GM12878 (cell line): ENCODE results near the gene NFKBIE. TPM values are rescaled to one million over a fixed set of nuclear protein-coding genes. Genes with fewer than 3 reads are reported as not detected.
A peak's percentile ranks its signal among the peaks of the same experiment; 100 is the strongest.

Experiments
- BRCA1 ChIP-seq: IDR thresholded peaks from 2 replicates; pipeline ENCODE4 v1.6.1; 2011; ENCODE audit warnings: low read depth, low read length, improper control_type of control experiment
- CREB1 ChIP-seq: IDR thresholded peaks from 2 replicates; pipeline ENCODE4 v1.6.1; 2012; ENCODE audit warnings: low read depth, mild to moderate bottlenecking, inconsistent platforms
- CTCF ChIP-seq, 3 experiments: IDR thresholded peaks in 2 of 3; conservative IDR thresholded peaks in 1 of 3; 2 replicates each; pipeline ENCODE4 v1.5.1; 2011; ENCODE audit warnings: low read depth in 3 of 3, low read length in 3 of 3, mild to moderate bottlenecking in 3 of 3, control low read depth in 2 of 3, moderate library complexity in 2 of 3, inconsistent platforms in 1 of 3, mixed read lengths in 1 of 3; ENCODE audit not compliant: control insufficient read depth in 2 of 3, insufficient read depth in 1 of 3; ENCODE audit errors: extremely low read depth in 1 of 3
- EGR1 ChIP-seq, 2 experiments: IDR thresholded peaks; 1 replicate in 1 of 2; 2 replicates in 1 of 2; pipeline ENCODE4 v1.6.1; 2011 to 2012; ENCODE audit warnings: low read depth in 2 of 2, low read length in 2 of 2, borderline replicate concordance in 1 of 2, mild to moderate bottlenecking in 1 of 2, moderate library complexity in 1 of 2
- EP300 ChIP-seq, 2 experiments: fragments of 150-350 bp in 1 of 2; IDR thresholded peaks; 2 replicates each; pipeline ENCODE4 v1.6.1; 2011 to 2012; ENCODE audit warnings: low read depth in 2 of 2, low read length in 2 of 2, borderline replicate concordance in 1 of 2, improper control_type of control experiment in 1 of 2, inconsistent platforms in 1 of 2; ENCODE audit not compliant: control insufficient read depth in 1 of 2
- ETV6 ChIP-seq, 2 experiments: fragments of 450-650 bp in 1 of 2; IDR thresholded peaks in 1 of 2; conservative IDR thresholded peaks in 1 of 2; 2 replicates each; pipeline ENCODE4 v1.6.1; 2014; ENCODE audit warnings: antibody characterized with exemption in 1 of 2, borderline replicate concordance in 1 of 2, low read depth in 1 of 2, mild to moderate bottlenecking in 1 of 2, moderate library complexity in 1 of 2
- HDGF ChIP-seq: fragments of 450-650 bp; IDR thresholded peaks from 2 replicates; pipeline ENCODE4 v1.6.1; 2016; ENCODE audit warnings: antibody characterized with exemption
- IKZF2 ChIP-seq, 2 experiments: fragments of 450-650 bp; IDR thresholded peaks; 2 replicates each; pipeline ENCODE4 v1.6.1; 2017; ENCODE audit warnings: mild to moderate bottlenecking in 2 of 2, moderate library complexity in 2 of 2
- MEF2B ChIP-seq: fragments of 450-650 bp; IDR thresholded peaks from 2 replicates; pipeline ENCODE4 v1.6.1; 2018; ENCODE audit warnings: mild to moderate bottlenecking, moderate library complexity; ENCODE audit not compliant: partially characterized antibody, poor library complexity, severe bottlenecking
- PRDM15 ChIP-seq: fragments of 450-650 bp; formaldehyde crosslinking; IDR thresholded peaks from 2 replicates; pipeline ENCODE4 v1.4.0; 2020; ENCODE audit warnings: mild to moderate bottlenecking, moderate library complexity
- RELB ChIP-seq: fragments of 450-650 bp; IDR thresholded peaks from 2 replicates; pipeline ENCODE4 v1.6.1; 2017; ENCODE audit warnings: low read depth, mild to moderate bottlenecking, moderate library complexity
- SKIL ChIP-seq: fragments of 450-650 bp; IDR thresholded peaks from 2 replicates; pipeline ENCODE4 v1.6.1; 2017; ENCODE audit warnings: mild to moderate bottlenecking, low read depth, inconsistent platforms; ENCODE audit not compliant: poor library complexity, severe bottlenecking
- SREBF1 ChIP-seq: IDR thresholded peaks from 2 replicates; pipeline ENCODE4 v1.6.1; 2012; ENCODE audit warnings: mild to moderate bottlenecking, low read length
- TBL1XR1 ChIP-seq: IDR thresholded peaks from 2 replicates; pipeline ENCODE4 v1.6.1; 2012; ENCODE audit warnings: low read depth, low read length, improper control_type of control experiment
- TCF12 ChIP-seq: IDR thresholded peaks from 2 replicates; pipeline ENCODE4 v1.6.1; 2011; ENCODE audit warnings: low read depth, mild to moderate bottlenecking, low read length
- TCF7 ChIP-seq: IDR thresholded peaks from 2 replicates; pipeline ENCODE4 v1.6.1; 2014; ENCODE audit warnings: antibody characterized with exemption, borderline replicate concordance
- ZBED1 ChIP-seq: IDR thresholded peaks from 2 replicates; pipeline ENCODE4 v1.6.1; 2016; ENCODE audit warnings: borderline replicate concordance
- ZNF217 ChIP-seq: fragments of 450-650 bp; IDR thresholded peaks from 2 replicates; pipeline ENCODE4 v1.6.1; 2017; ENCODE audit warnings: antibody characterized with exemption, mild to moderate bottlenecking
- ZNF24 ChIP-seq: fragments of 450-650 bp; IDR thresholded peaks from 2 replicates; pipeline ENCODE4 v1.6.1; 2017; ENCODE audit warnings: antibody characterized with exemption, mild to moderate bottlenecking
- polyA plus RNA-seq, 11 experiments: library from polyadenylated mRNA; depleted of rRNA in 4 of 11; unstranded in 6 of 11; stranded (reverse) in 5 of 11; fragments of >200 nt; fragmentation: Nextera tagmentation in 4 of 11; fragmentation: Illumina TruSeq in 1 of 11; extraction: Ambion mirVana in 4 of 11; extraction: Trizol in 1 of 11; gene quantifications; 1 replicate in 1 of 11; 2 replicates in 10 of 11; pipeline versions ENCODE4 v1.2.1 to v1.2.3, GENCODE V29; 2011 to 2016; ENCODE audit warnings: inconsistent platforms in 2 of 11, missing spikeins in 2 of 11, low read depth in 1 of 11
- total RNA-seq, 4 experiments: library from RNA; depleted of rRNA in 3 of 4; stranded (reverse); fragments of >200 nt in 3 of 4; fragmentation: Illumina TruSeq in 1 of 4; extraction: Trizol in 1 of 4; gene quantifications; 2 replicates each; pipeline versions ENCODE4 v1.2.1 to v1.2.3, GENCODE V29; 2013 to 2021

Gene NFKBIE
- total and polyA plus RNA-seq, 10 of the 15 experiments (the other 5 are each of a cell fraction or from before 2014, with no cell fraction given) = 10.4 to 106 (median 38.8) TPM

- TF ChIP-seq EP300 (IDR thresholded peaks at IDR 0.05; ENCODE audit: borderline replicate concordance in 1 of 2, control insufficient read depth in 1 of 2, low read depth in 2 of 2, low read length in 2 of 2) = no peak
- TF ChIP-seq SREBF1 = no peak
- TF ChIP-seq ZBED1 = no peak
- no peak for TF ChIP-seq CREB1
- no peak; a peak in 1 of 4 replicates for TF ChIP-seq IKZF2 (IDR thresholded peaks at IDR 0.05)
- no peak for TF ChIP-seq ZNF217
- TF ChIP-seq BRCA1 = no peak
- peak in 1 of 2 experiments; percentile 80; a peak in 1 of 4 replicates for TF ChIP-seq ETV6 (conservative IDR thresholded peaks at IDR 0.05 in 1 of 2, IDR thresholded peaks at IDR 0.05 in 1 of 2; ENCODE audit: borderline replicate concordance in 1 of 2, low read depth in 1 of 2)
- no peak for TF ChIP-seq TCF7
- TF ChIP-seq HDGF = 0 out of 2 replicates have a peak, but pooled peaks have one; percentile 12
- TF ChIP-seq TCF12 = peak; percentile 84
- peak; percentile 2 for TF ChIP-seq MEF2B
- peak; percentile 25; the same call in 1 of the 2 replicates for TF ChIP-seq RELB
- peak; percentile 32; the same call in 1 of the 2 replicates for TF ChIP-seq ZNF24
- TF ChIP-seq EGR1 (IDR thresholded peaks at IDR 0.05; ENCODE audit: borderline replicate concordance in 1 of 2, low read depth in 2 of 2, low read length in 2 of 2) = peak in 1 of 2 experiments; percentile 11; a peak in 1 of 3 replicates
- no peak for TF ChIP-seq SKIL
- no peak for TF ChIP-seq PRDM15 (CRISPR knock-in tag)
- TF ChIP-seq TBL1XR1 = peak; percentile 9; the same call in 1 of the 2 replicates
- peak in 1 of 3 experiments; percentile 14; a peak in 2 of 6 replicates for TF ChIP-seq CTCF (IDR thresholded peaks at IDR 0.05 in 2 of 3, conservative IDR thresholded peaks at IDR 0.05 in 1 of 3; ENCODE audit: control insufficient read depth in 2 of 3, extremely low read depth in 1 of 3, insufficient read depth in 1 of 3, low read depth in 3 of 3, low read length in 3 of 3)
Measured at GRCh38 chr6:44264154-44265006, 971 bp downstream of the NFKBIE start (continued).
